Measurements from ENCODE around the gene LENEP.

LENEP gene

GRCh38 chr1:155029513-155030242 lies 36.3 kb downstream of the LENEP start:
- H3K4me1 ChIP-seq (ENCODE audit: insufficient read depth, low read length), result no peaks in the 10 kb centered on the region
- no peak overlapping the region for H3K9ac ChIP-seq (ENCODE audit: low read depth, low read length)
- ATAC-seq (ENCODE audit: insufficient read depth, low read depth), result no peak
- H4K20me1 ChIP-seq (ENCODE audit: insufficient read depth, low read length), result peaks cover 7% of the 10 kb centered on the region; the same call in 1 of the 2 replicates
- DNase-seq, result no peak
- no peak overlapping the region for H3K27ac ChIP-seq (ENCODE audit: low read length)
- no peak overlapping the region for H3K4me3 ChIP-seq (ENCODE audit: low read depth in 1 of 2, low read length in 2 of 2)
- H3K36me3 ChIP-seq (ENCODE audit: insufficient read depth, low read length), result no peaks in the 10 kb centered on the region
- H2AFZ ChIP-seq (ENCODE audit: low read depth, low read length), result no peak overlapping the region
- no peaks in the 10 kb centered on the region for H3K9me3 ChIP-seq (ENCODE audit: insufficient read depth, low read length, severe bottlenecking)
- no peaks in the 10 kb centered on the region for H3K79me2 ChIP-seq (ENCODE audit: insufficient read depth, low read length)
- peaks cover 24% of the 10 kb centered on the region for H3K27me3 ChIP-seq (ENCODE audit: insufficient read depth, low read length, poor library complexity)
- no peak overlapping the region for H3K4me2 ChIP-seq (ENCODE audit: insufficient read depth, low read length)
- TF ChIP-seq CTCF (IDR thresholded peaks at IDR 0.05; ENCODE audit: borderline replicate concordance, extremely low read depth, low read length, poor library complexity, severe bottlenecking) (no peak), EZH2 (IDR thresholded peaks at IDR 0.05; ENCODE audit: borderline replicate concordance, low read depth, low read length, severe bottlenecking) (no peak)

GRCh38 chr1:155030243-155030795 lies 36.9 kb downstream of the LENEP start:
- no peak overlapping the region for H3K9ac ChIP-seq (ENCODE audit: low read depth, low read length)
- no peak for DNase-seq
- TF ChIP-seq EZH2 (IDR thresholded peaks at IDR 0.05; ENCODE audit: borderline replicate concordance, low read depth, low read length, severe bottlenecking) (no peak), CTCF (IDR thresholded peaks at IDR 0.05; ENCODE audit: borderline replicate concordance, extremely low read depth, low read length, poor library complexity, severe bottlenecking) (no peak)

GRCh38 chr1:155030899-155031298 lies 37.5 kb downstream of the LENEP start:
- DNase-seq, result no peak
- TF ChIP-seq EZH2 (IDR thresholded peaks at IDR 0.05; ENCODE audit: borderline replicate concordance, low read depth, low read length, severe bottlenecking) (no peak), CTCF (IDR thresholded peaks at IDR 0.05; ENCODE audit: borderline replicate concordance, extremely low read depth, low read length, poor library complexity, severe bottlenecking) (no peak)
- H3K9me3 ChIP-seq (ENCODE audit: insufficient read depth, low read length, severe bottlenecking), result no peaks in the 10 kb centered on the region
- H2AFZ ChIP-seq (ENCODE audit: low read depth, low read length), result no peak overlapping the region
- H3K4me3 ChIP-seq (ENCODE audit: low read depth in 1 of 2, low read length in 2 of 2), result no peak overlapping the region
- peaks cover 25% of the 10 kb centered on the region for H3K27me3 ChIP-seq (ENCODE audit: insufficient read depth, low read length, poor library complexity)
- ATAC-seq (ENCODE audit: insufficient read depth, low read depth), result no peak
- no peaks in the 10 kb centered on the region for H3K4me1 ChIP-seq (ENCODE audit: insufficient read depth, low read length)
- no peak overlapping the region for H3K4me2 ChIP-seq (ENCODE audit: insufficient read depth, low read length)
- H4K20me1 ChIP-seq (ENCODE audit: insufficient read depth, low read length), result peaks cover 7% of the 10 kb centered on the region; the same call in 1 of the 2 replicates
- H3K79me2 ChIP-seq (ENCODE audit: insufficient read depth, low read length), result no peaks in the 10 kb centered on the region
- H3K36me3 ChIP-seq (ENCODE audit: insufficient read depth, low read length), result no peaks in the 10 kb centered on the region
- H3K9ac ChIP-seq (ENCODE audit: low read depth, low read length), result no peak overlapping the region
- H3K27ac ChIP-seq (ENCODE audit: low read length), result no peak overlapping the region

More at GRCh38 chr1:155030243-155030795, 36.9 kb downstream of the LENEP start:
- Histone ChIP-seq H3K27ac (ENCODE audit: low read length) (no peak overlapping the region), H3K79me2 (ENCODE audit: insufficient read depth, low read length) (no peaks in the 10 kb centered on the region), H3K36me3 (ENCODE audit: insufficient read depth, low read length) (no peaks in the 10 kb centered on the region), H3K4me2 (ENCODE audit: insufficient read depth, low read length) (no peak overlapping the region), H4K20me1 (ENCODE audit: insufficient read depth, low read length) (peaks cover 7% of the 10 kb centered on the region; the same call in 1 of the 2 replicates), H3K9me3 (ENCODE audit: insufficient read depth, low read length, severe bottlenecking) (no peaks in the 10 kb centered on the region), H2AFZ (ENCODE audit: low read depth, low read length) (no peak overlapping the region), H3K4me1 (ENCODE audit: insufficient read depth, low read length) (no peaks in the 10 kb centered on the region), H3K27me3 (ENCODE audit: insufficient read depth, low read length, poor library complexity) (peaks cover 25% of the 10 kb centered on the region), H3K4me3 (ENCODE audit: low read depth in 1 of 2, low read length in 2 of 2) (no peak overlapping the region)
- no peak for ATAC-seq (ENCODE audit: insufficient read depth, low read depth)

All from DND-41 (cell line).